IMR-90 (cell line): ENCODE measurements around the gene PLEK2. TPM values are rescaled to one million over a fixed set of nuclear protein-coding genes. Genes with fewer than 3 reads are reported as not detected.

Source experiments
- ATAC-seq: fragments of 200-7000 bp; cut with Tn5 transposase; 2 replicates; pipeline ENCODE4 v1.9.1; 2020; ENCODE audit warnings: low read depth, mild to moderate bottlenecking, moderate library complexity
- BruUV-seq: library from RNA; stranded (reverse); fragments of 400-500 nt; replicated peaks from 2 replicates; lab custom pipeline; 2021; lab: Mats Ljungman, UMichigan
- CTCF ChIA-PET: fragments of 300-600 bp; formaldehyde crosslinking; extraction: SDS; loops from one replicate; lab custom pipeline; 2021; ENCODE audit warnings: antibody characterized with exemption; lab: Yijun Ruan, JAX
- POLR2A ChIA-PET: fragments of 300-600 bp; sonication (Branson Sonifier 250); formaldehyde crosslinking; loops from one replicate; lab custom pipeline; 2022; ENCODE audit warnings: antibody characterized with exemption; ENCODE audit not compliant: unreplicated experiment; lab: Charles Lee
- DNase-seq: peaks from one replicate; pipeline ENCODE4 v3.0.0; 2013
- H2AFZ ChIP-seq: replicated peaks from 2 replicates; pipeline ENCODE3; 2013; ENCODE audit warnings: low read length, mild to moderate bottlenecking; ENCODE audit not compliant: poor library complexity
- H2AK5ac ChIP-seq: 2 replicates; pipeline ENCODE4 v1.6.1; 2013; ENCODE audit warnings: low read depth, low read length, inconsistent platforms
- H2AK9ac ChIP-seq: replicated peaks from 2 replicates; pipeline ENCODE3; 2013; ENCODE audit warnings: mild to moderate bottlenecking, low read depth, low read length, moderate library complexity; ENCODE audit not compliant: poor library complexity
- H2BK120ac ChIP-seq: 2 replicates; pipeline ENCODE4 v1.6.1; 2013; ENCODE audit warnings: low read depth, low read length, inconsistent platforms
- H2BK15ac ChIP-seq: 3 replicates; pipeline ENCODE4 v1.6.1; 2013; ENCODE audit warnings: low read depth, low read length, inconsistent platforms
- H2BK20ac ChIP-seq: 2 replicates; pipeline ENCODE4 v1.6.1; 2013; ENCODE audit warnings: low read depth, mild to moderate bottlenecking, inconsistent platforms, low read length, moderate library complexity
- H2BK5ac ChIP-seq: 2 replicates; pipeline ENCODE4 v1.6.1; 2013; ENCODE audit warnings: mild to moderate bottlenecking, low read depth, low read length, inconsistent platforms; ENCODE audit not compliant: poor library complexity, severe bottlenecking
- H3K14ac ChIP-seq: replicated peaks from 2 replicates; pipeline ENCODE4 v1.6.1; 2013; ENCODE audit warnings: low read depth, low read length, inconsistent platforms
- H3K18ac ChIP-seq: 2 replicates; pipeline ENCODE4 v1.6.1; 2013; ENCODE audit warnings: low read depth, low read length, control low read depth
- H3K23ac ChIP-seq: 2 replicates; pipeline ENCODE4 v1.6.1; 2013; ENCODE audit warnings: low read depth, low read length, inconsistent platforms
- H3K27ac ChIP-seq: 2 replicates; pipeline ENCODE4 v1.5.1; 2013; ENCODE audit warnings: mild to moderate bottlenecking, control low read depth, low read length; ENCODE audit not compliant: insufficient read depth
- H3K27me3 ChIP-seq: 2 replicates; pipeline ENCODE4 v1.6.1; 2013; ENCODE audit warnings: low read length; ENCODE audit not compliant: control insufficient read depth, insufficient read depth
- H3K36me3 ChIP-seq: 2 replicates; pipeline ENCODE4 v1.6.1; 2013; ENCODE audit warnings: low read length, mixed read lengths; ENCODE audit not compliant: control insufficient read depth, insufficient read depth
- H3K4ac ChIP-seq: 2 replicates; pipeline ENCODE4 v1.6.1; 2013; ENCODE audit warnings: low read depth, low read length, inconsistent platforms
- H3K4me1 ChIP-seq: 2 replicates; pipeline ENCODE4 v1.6.1; 2013; ENCODE audit warnings: low read length, mixed read lengths; ENCODE audit not compliant: control insufficient read depth, insufficient read depth
- H3K4me2 ChIP-seq: 2 replicates; pipeline ENCODE4 v1.6.1; 2013; ENCODE audit warnings: low read depth, mild to moderate bottlenecking, control low read depth, low read length, moderate library complexity
- H3K4me3 ChIP-seq: 2 replicates; pipeline ENCODE4 v1.5.1; 2013; ENCODE audit warnings: low read depth, mild to moderate bottlenecking, control low read depth, low read length, moderate library complexity; ENCODE audit not compliant: insufficient read depth
- H3K56ac ChIP-seq: 2 replicates; pipeline ENCODE4 v1.6.1; 2013; ENCODE audit warnings: low read length, inconsistent platforms; ENCODE audit not compliant: insufficient read depth; ENCODE audit errors: extremely low read depth
- H3K79me1 ChIP-seq, 2 experiments: 2 replicates each; pipeline ENCODE4 v1.6.1; 2013; ENCODE audit warnings: low read length in 2 of 2, inconsistent platforms in 1 of 2, low read depth in 1 of 2
- H3K9ac ChIP-seq: 2 replicates; pipeline ENCODE4 v1.6.1; 2013; ENCODE audit warnings: low read depth, low read length, control low read depth
- H3K9me1 ChIP-seq: 2 replicates; pipeline ENCODE4 v1.6.1; 2013; ENCODE audit warnings: low read length, inconsistent platforms; ENCODE audit not compliant: insufficient read depth
- H3K9me3 ChIP-seq: 2 replicates; pipeline ENCODE4 v1.6.1; 2013; ENCODE audit warnings: low read length; ENCODE audit not compliant: control insufficient read depth, insufficient read depth
- H4K20me1 ChIP-seq: 2 replicates; pipeline ENCODE4 v1.6.1; 2013; ENCODE audit warnings: low read length, inconsistent platforms; ENCODE audit not compliant: insufficient read depth
- H4K5ac ChIP-seq: 2 replicates; pipeline ENCODE4 v1.6.1; 2013; ENCODE audit warnings: mild to moderate bottlenecking, low read depth, low read length, control low read depth
- H4K8ac ChIP-seq, 2 experiments: 2 replicates each; pipeline ENCODE4 v1.6.1; 2013; ENCODE audit warnings: low read depth in 2 of 2, low read length in 2 of 2, control low read depth in 1 of 2, inconsistent platforms in 1 of 2
- H4K91ac ChIP-seq: 2 replicates; pipeline ENCODE4 v1.6.1; 2013; ENCODE audit warnings: low read depth, low read length, inconsistent platforms; ENCODE audit not compliant: insufficient read depth
- WGBS, 2 experiments: methylation state at CpG; one replicate each; pipeline versions ENCODE4 v1.1.5 to v1.1.7; 2013; ENCODE audit warnings: missing lambda C conversion rate in 2 of 2; ENCODE audit not compliant: insufficient read length in 1 of 2; ENCODE audit errors: extremely low coverage in 2 of 2; 5-methylcytosine and 5-hydroxymethylcytosine counted together
- dilution Hi-C: fragments of 300-500 bp; cut with HindIII; formaldehyde crosslinking; loops from one replicate; pipeline ENCODE4 v1.14.3; 2018; ENCODE audit warnings: low sequenced_read_pairs; ENCODE audit not compliant: unreplicated experiment
- in situ Hi-C: fragments of 300-500 bp; cut with MboI; formaldehyde crosslinking; loops from 3 replicates; pipeline ENCODE4 v1.14.3; 2019; ENCODE audit warnings: low sequenced_read_pairs, inconsistent platforms, mixed read lengths
- intact Hi-C: fragments of 100-400 bp; cut with micrococcal nuclease; formaldehyde crosslinking; loops from 2 replicates; pipeline ENCODE4 v1.10.0; 2022
- polyA plus RNA-seq, 3 experiments: library from polyadenylated mRNA; depleted of rRNA; stranded (reverse); fragments of >200 nt; gene quantifications; 2 replicates each; pipeline ENCODE4 v1.2.3, GENCODE V29; 2012; ENCODE audit warnings: low replicate concordance in 1 of 3
- total RNA-seq: library from RNA; depleted of rRNA; stranded (reverse); fragments of >200 nt; gene quantifications from 2 replicates; pipeline ENCODE4 v1.2.3, GENCODE V29; 2012
- TF ChIP-seq, protein P1 (sequence below): fragments of 150-350 bp; IDR thresholded peaks from 2 replicates; pipeline ENCODE4 v1.6.1; 2016; ENCODE audit warnings: low read depth, mild to moderate bottlenecking, low read length, moderate library complexity, borderline replicate concordance

PLEK2 gene
- total and polyA plus RNA-seq, 2 of the 4 experiments (the other 2 are of a cell fraction): 1.7 to 2.5 TPM

DNA sequence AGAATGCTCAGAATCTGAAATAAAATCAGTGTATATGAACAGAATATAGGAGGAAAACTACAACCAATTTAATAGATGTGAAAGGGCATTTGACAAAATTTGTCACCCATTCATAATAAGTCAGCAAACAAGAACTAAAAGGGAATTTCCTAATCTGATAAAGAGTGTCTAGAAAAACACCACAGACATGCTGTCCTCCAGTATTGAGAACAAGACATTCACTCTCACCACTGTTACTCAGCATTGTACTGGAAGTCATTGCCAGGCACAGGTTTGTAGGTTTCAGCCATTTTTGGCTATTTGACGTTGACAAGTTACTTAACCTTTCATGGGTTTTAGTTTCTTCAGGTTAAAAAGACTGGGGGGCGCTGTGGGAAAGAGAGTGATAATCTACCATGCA lies 38.6 kb downstream of the PLEK2 start:
- Histone ChIP-seq H3K27ac (no peak overlapping the region), H3K56ac (no peak overlapping the region), H4K20me1 (peaks cover 20% of the 10 kb centered on the region), H2BK20ac (no peak overlapping the region), H3K27me3 (no peaks in the 10 kb centered on the region), H2AK5ac (no peak overlapping the region), H4K91ac (no peak overlapping the region), H3K36me3 (peaks cover 41% of the 10 kb centered on the region), H2AK9ac (no peak overlapping the region), H3K23ac (no peak overlapping the region), H3K18ac (no peak overlapping the region), H3K9me3 (no peaks in the 10 kb centered on the region), H3K4me2 (no peak overlapping the region), H4K8ac (no peak overlapping the region), H2BK15ac (no peak overlapping the region), H2AFZ (no peak overlapping the region), H3K4me3 (no peak overlapping the region), H3K14ac (no peak overlapping the region), H2BK120ac (no peak overlapping the region), H2BK5ac (no peak overlapping the region), H4K5ac (no peak overlapping the region), H3K9ac (no peak overlapping the region), H3K4ac (no peak overlapping the region), H3K9me1 (peaks cover 4% of the 10 kb centered on the region; the same call in 1 of the 2 replicates), H3K4me1 (peaks cover 2% of the 10 kb centered on the region; the same call in 1 of the 2 replicates), H3K79me1 (peaks cover 10 to 33% of the 10 kb centered on the region in 2 experiments)
- intact Hi-C loops (no loop called here), dilution Hi-C loops (no loop called here), in situ Hi-C loops (no loop called here)
- no peak for DNase-seq
- BruUV-seq: no TSS peak
- CTCF ChIA-PET: no interaction called here
- TF ChIP-seq, protein P1, sequence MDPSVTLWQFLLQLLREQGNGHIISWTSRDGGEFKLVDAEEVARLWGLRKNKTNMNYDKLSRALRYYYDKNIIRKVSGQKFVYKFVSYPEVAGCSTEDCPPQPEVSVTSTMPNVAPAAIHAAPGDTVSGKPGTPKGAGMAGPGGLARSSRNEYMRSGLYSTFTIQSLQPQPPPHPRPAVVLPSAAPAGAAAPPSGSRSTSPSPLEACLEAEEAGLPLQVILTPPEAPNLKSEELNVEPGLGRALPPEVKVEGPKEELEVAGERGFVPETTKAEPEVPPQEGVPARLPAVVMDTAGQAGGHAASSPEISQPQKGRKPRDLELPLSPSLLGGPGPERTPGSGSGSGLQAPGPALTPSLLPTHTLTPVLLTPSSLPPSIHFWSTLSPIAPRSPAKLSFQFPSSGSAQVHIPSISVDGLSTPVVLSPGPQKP: no peak
- POLR2A ChIA-PET: no interaction called here
- no peak for ATAC-seq
- no CpG with 5 or more reads among the region's 2 CpGs for WGBS, 2 experiments
